Body of pancreas (tissue), 4 donors: ENCODE data around the gene SUN3.

Experiments used
- POLR2A ChIP-seq, 3 donors: fragments of 450-650 bp; IDR thresholded peaks; one replicate each; pipeline ENCODE4 v1.6.1; 2016; ENCODE audit warnings: antibody characterized with exemption in 3 of 3, mild to moderate bottlenecking in 2 of 3
- TF ChIP-seq, protein P1 (sequence below), 7 experiments: fragments of 450-650 bp in 4 of 7; fragments of 200-600 bp in 3 of 7; sonication (generic) in 3 of 7; IDR thresholded peaks; one replicate each; pipeline ENCODE4 v1.5.1; 2016 to 2019; ENCODE audit warnings: antibody characterized with exemption in 7 of 7

DNA sequence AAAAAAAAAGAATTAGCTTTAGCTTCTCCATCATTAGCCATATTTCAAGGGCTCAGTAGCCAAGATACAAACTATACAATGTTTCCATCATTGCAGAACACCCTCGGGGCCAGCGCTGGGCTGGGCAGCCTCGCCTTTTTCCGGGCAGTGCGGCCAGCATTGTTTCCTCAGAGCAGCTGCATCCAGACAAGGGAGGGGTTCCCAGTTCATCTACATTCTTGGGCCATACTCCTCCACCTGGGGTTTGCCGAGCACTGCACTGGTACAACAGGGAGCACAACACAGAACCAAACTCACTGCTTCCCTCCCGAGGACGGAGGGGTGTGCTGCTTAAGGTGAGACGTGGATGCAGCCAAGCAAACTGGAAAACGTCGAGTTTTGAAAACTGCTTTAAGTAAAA, 78.2 kb downstream of the SUN3 start:
- TF ChIP-seq, protein P1, sequence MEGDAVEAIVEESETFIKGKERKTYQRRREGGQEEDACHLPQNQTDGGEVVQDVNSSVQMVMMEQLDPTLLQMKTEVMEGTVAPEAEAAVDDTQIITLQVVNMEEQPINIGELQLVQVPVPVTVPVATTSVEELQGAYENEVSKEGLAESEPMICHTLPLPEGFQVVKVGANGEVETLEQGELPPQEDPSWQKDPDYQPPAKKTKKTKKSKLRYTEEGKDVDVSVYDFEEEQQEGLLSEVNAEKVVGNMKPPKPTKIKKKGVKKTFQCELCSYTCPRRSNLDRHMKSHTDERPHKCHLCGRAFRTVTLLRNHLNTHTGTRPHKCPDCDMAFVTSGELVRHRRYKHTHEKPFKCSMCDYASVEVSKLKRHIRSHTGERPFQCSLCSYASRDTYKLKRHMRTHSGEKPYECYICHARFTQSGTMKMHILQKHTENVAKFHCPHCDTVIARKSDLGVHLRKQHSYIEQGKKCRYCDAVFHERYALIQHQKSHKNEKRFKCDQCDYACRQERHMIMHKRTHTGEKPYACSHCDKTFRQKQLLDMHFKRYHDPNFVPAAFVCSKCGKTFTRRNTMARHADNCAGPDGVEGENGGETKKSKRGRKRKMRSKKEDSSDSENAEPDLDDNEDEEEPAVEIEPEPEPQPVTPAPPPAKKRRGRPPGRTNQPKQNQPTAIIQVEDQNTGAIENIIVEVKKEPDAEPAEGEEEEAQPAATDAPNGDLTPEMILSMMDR (IDR thresholded peaks at IDR 0.05): no peak
- TF ChIP-seq POLR2A (IDR thresholded peaks at IDR 0.05): no peak
